ENCODE results near the gene FAM193A. TPM values are rescaled to one million over a fixed set of nuclear protein-coding genes. Genes with fewer than 3 reads are reported as not detected.
"Not testable (repeated sequence)": the region's sequence is repeated elsewhere in the genome, so short reads cannot be mapped to it uniquely, and the experiment has no call there.

The FAM193A gene
- total RNA-seq, 1 donor from 2014 or later: 45.5 TPM

DNA sequence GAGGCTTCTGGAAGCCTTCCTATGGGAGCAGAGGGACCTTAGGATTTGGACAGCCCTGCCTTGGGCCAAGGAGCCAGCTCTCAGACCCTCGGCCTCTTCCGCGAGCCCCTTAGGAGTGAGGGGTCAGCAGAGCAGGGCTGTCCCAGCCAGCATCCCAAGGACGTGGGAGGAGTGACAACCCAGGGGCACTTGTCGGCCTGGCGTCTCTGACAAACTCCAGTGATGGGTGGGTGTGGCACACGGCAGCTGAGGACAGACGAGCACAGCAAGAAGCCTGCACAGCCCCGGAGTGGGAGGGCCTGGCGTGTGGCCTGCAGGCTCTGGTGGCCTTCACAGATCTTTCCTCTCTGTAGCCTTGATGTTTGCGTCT is 231.2 kb downstream of the FAM193A start:
- peak overlapping the region; percentile 57 for H3K27ac Mint-ChIP-seq (ENCODE audit: unreplicated experiment)
- no peaks in the 10 kb centered on the region for H3K27me3 Mint-ChIP-seq (ENCODE audit: low read depth)
- no peak for DNase-seq (ENCODE audit: low read depth, low spot score)
- H3K9me3 Mint-ChIP-seq: peaks cover 6% of the 10 kb centered on the region
- TF ChIP-seq, protein P1, sequence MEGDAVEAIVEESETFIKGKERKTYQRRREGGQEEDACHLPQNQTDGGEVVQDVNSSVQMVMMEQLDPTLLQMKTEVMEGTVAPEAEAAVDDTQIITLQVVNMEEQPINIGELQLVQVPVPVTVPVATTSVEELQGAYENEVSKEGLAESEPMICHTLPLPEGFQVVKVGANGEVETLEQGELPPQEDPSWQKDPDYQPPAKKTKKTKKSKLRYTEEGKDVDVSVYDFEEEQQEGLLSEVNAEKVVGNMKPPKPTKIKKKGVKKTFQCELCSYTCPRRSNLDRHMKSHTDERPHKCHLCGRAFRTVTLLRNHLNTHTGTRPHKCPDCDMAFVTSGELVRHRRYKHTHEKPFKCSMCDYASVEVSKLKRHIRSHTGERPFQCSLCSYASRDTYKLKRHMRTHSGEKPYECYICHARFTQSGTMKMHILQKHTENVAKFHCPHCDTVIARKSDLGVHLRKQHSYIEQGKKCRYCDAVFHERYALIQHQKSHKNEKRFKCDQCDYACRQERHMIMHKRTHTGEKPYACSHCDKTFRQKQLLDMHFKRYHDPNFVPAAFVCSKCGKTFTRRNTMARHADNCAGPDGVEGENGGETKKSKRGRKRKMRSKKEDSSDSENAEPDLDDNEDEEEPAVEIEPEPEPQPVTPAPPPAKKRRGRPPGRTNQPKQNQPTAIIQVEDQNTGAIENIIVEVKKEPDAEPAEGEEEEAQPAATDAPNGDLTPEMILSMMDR (conservative IDR thresholded peaks at IDR 0.05): no peak
- no peak overlapping the region for H3K4me3 Mint-ChIP-seq
- H3K36me3 Mint-ChIP-seq (ENCODE audit: low read depth): no peaks in the 10 kb centered on the region
- H3K4me1 Mint-ChIP-seq: peaks cover 23% of the 10 kb centered on the region

DNA sequence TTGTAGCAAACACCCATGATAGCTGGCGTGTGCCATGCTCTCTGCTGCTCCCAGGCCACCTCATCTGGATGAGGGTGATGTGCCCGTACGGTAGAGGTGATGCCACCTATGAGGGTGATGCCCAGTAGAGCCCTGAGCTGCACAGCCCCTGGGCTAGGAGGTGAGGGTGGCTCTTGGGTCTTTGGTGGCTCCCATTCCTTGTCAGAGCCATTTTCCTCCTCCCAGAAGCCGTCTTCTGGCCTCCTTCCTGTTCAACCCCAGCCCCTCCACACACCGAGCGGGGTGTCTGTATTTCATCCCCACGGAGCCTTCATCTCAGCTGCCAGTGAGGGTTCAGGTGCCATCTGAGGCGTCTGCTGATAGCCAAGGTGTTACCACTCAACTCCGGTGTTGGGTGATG is 231.7 kb downstream of the FAM193A start:
- Mint-ChIP-seq H3K27ac (ENCODE audit: unreplicated experiment) (peak overlapping the region; percentile 35), H3K27me3 (ENCODE audit: low read depth) (no peaks in the 10 kb centered on the region), H3K9me3 (peaks cover 6% of the 10 kb centered on the region), H3K4me3 (no peak overlapping the region), H3K36me3 (ENCODE audit: low read depth) (no peaks in the 10 kb centered on the region), H3K4me1 (peaks cover 23% of the 10 kb centered on the region)
- DNase-seq (ENCODE audit: low read depth, low spot score): no peak
- TF ChIP-seq, protein P1 (conservative IDR thresholded peaks at IDR 0.05): no peak

DNA sequence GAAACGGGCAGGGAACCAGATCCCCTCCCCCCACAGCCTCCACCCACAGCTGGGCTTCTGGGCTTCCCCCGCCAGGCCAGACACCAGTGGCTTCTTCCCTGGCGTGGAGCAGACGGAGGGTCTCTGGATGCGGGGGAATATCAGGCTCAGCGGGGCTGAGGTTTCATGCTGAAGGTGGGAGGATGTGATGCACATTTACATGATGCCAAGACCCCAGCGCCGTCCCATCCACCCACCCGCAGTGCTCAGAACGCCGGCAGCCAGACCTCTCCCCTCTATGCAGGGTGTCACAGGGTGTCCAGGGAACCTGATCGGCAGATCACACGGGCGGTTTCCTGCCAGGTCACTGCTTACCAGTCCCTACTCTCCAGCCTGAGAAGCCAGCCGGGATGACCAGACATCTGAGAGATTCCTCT is 232.5 kb downstream of the FAM193A start:
- H3K27ac Mint-ChIP-seq (ENCODE audit: unreplicated experiment): no peak overlapping the region
- no peaks in the 10 kb centered on the region for H3K36me3 Mint-ChIP-seq (ENCODE audit: low read depth)
- no peaks in the 10 kb centered on the region for H3K27me3 Mint-ChIP-seq (ENCODE audit: low read depth)
- peaks cover 6% of the 10 kb centered on the region for H3K9me3 Mint-ChIP-seq
- peaks cover 23% of the 10 kb centered on the region for H3K4me1 Mint-ChIP-seq
- DNase-seq (ENCODE audit: low read depth, low spot score): no peak
- TF ChIP-seq, protein P1 (conservative IDR thresholded peaks at IDR 0.05): no peak
- H3K4me3 Mint-ChIP-seq: no peak overlapping the region

DNA sequence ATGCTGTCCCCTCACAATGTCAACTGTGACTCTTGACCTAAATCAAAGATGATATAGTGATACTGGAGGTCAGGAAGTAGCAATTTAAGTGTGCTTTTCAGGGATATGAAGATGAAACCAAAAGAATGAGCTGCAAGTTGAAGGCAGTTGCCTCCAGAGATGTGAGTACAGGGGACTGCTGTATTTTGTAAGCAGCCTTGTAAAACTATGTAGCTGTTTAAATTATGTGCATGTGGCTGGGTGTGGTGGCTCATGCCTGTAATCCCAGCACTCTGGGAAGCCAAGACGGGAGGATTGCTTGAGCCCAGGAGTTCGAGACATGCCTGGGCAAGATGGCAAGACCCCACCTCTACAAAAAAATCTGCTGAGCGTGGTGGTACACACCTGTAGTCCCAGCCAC is 234.8 kb downstream of the FAM193A start:
- Mint-ChIP-seq H3K36me3 (ENCODE audit: low read depth) (no peaks in the 10 kb centered on the region), H3K27ac (ENCODE audit: unreplicated experiment) (no peak overlapping the region), H3K4me3 (no peak overlapping the region), H3K9me3 (peaks cover 4% of the 10 kb centered on the region), H3K4me1 (peaks cover 15% of the 10 kb centered on the region), H3K27me3 (ENCODE audit: low read depth) (no peaks in the 10 kb centered on the region)
- DNase-seq (ENCODE audit: low read depth, low spot score): no peak
- TF ChIP-seq, protein P1 (conservative IDR thresholded peaks at IDR 0.05): no peak

DNA sequence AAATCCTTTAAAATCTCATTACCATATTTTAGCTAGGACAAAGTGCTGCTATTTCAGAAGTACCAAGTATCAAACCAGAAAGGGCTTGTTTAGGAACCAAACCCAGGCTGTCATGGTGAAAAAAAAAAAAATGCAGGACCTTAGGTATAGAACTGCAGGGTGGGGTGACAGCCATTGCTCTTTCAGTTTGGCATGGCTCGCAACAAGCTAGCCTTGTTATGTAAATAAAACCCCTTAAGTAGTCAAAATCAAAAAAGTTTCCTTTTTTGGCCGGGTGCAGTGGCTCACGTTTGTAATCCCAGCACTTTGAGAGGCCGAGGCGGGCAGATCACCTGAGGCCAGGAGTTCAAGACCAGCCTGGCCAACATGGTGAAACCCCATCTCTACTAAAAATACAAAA is 244.2 kb downstream of the FAM193A start:
- not testable (repeated sequence) for H3K4me1 Mint-ChIP-seq; DNase-seq (ENCODE audit: low read depth, low spot score); H3K27me3 Mint-ChIP-seq (ENCODE audit: low read depth); H3K36me3 Mint-ChIP-seq (ENCODE audit: low read depth); H3K4me3 Mint-ChIP-seq; H3K9me3 Mint-ChIP-seq; H3K27ac Mint-ChIP-seq (ENCODE audit: unreplicated experiment)

DNA sequence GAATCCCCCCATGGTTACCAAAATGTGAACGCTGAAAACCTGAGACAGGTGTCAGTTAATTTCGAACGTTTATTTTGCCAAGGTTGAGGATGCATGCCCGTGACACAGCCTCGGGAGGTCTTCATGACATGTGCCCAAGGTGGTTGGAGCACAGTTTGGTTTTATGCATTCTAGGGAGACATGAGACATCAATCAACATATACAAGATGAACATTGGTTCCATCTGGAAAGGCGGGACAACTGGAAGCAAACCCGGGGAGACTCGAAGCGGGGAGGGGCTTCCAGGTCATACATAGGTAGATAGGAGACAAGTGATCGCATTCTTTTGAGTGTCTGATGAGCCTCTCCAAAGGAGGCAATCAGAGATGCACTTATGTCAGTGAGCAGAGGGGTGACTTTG is 245.5 kb downstream of the FAM193A start:
- H3K9me3 Mint-ChIP-seq: peaks cover 4% of the 10 kb centered on the region
- H3K27ac Mint-ChIP-seq (ENCODE audit: unreplicated experiment): no peak overlapping the region
- no peaks in the 10 kb centered on the region for H3K36me3 Mint-ChIP-seq (ENCODE audit: low read depth)
- no peak overlapping the region for H3K4me3 Mint-ChIP-seq
- H3K4me1 Mint-ChIP-seq: no peaks in the 10 kb centered on the region
- peaks cover 8% of the 10 kb centered on the region for H3K27me3 Mint-ChIP-seq (ENCODE audit: low read depth)
- TF ChIP-seq, protein P1 (conservative IDR thresholded peaks at IDR 0.05): no peak
- DNase-seq (ENCODE audit: low read depth, low spot score): no peak

Other genes with a start within 250 kb of the FAM193A start
- 1.2 and 1.4 TPM in 2 replicates for gene ZFYVE28, start 118.0 kb upstream of the FAM193A start, total RNA-seq
- not detected in 2 replicates for gene CFAP99, start 117.7 kb upstream of the FAM193A start, total RNA-seq
- 74.2 and 76.4 TPM in 2 replicates for gene RNF4, start 67.5 kb upstream of the FAM193A start, total RNA-seq
- gene TNIP2, start 219.7 kb downstream of the FAM193A start, total RNA-seq: 25.1 and 26.2 TPM in 2 replicates

All from neural crest cell (in vitro differentiated cells).